Left lung (tissue), 10 donors: Measurements from ENCODE around the gene EXT2. TPM values are rescaled to one million over a fixed set of nuclear protein-coding genes. Genes with fewer than 3 reads are reported as not detected.

ENCODE experiments used
- ATAC-seq: fragments of 200-7000 bp; cut with Tn5 transposase; one replicate; pipeline ENCODE4 v1.9.1; 2020; ENCODE audit warnings: moderate library complexity
- DNase-seq, 4 donors: peaks; one replicate each; pipeline ENCODE4 v3.0.0-alpha.2; 2013 to 2020
- H3K27ac ChIP-seq, 2 donors: fragments of 200-600 bp; sonication (generic) in 1 of 2; one replicate each; pipeline versions ENCODE4 v1.5.0 to v1.8.0; 2020 to 2021
- H3K27me3 ChIP-seq, 2 donors: fragments of 200-600 bp; sonication (generic) in 1 of 2; one replicate each; pipeline versions ENCODE4 v1.5.0 to v1.8.0; 2020 to 2021
- H3K36me3 ChIP-seq, 2 donors: fragments of 200-600 bp; sonication (generic) in 1 of 2; one replicate each; pipeline versions ENCODE4 v1.5.0 to v1.8.0; 2020 to 2021
- H3K4me1 ChIP-seq, 2 donors: fragments of 200-600 bp; one replicate each; pipeline ENCODE4 v1.8.0; 2021
- H3K4me3 ChIP-seq, 2 donors: fragments of 200-600 bp; sonication (generic) in 1 of 2; one replicate each; pipeline versions ENCODE4 v1.5.0 to v1.8.0; 2020 to 2021; ENCODE audit warnings: mild to moderate bottlenecking in 1 of 2
- H3K9me3 ChIP-seq, 2 donors: fragments of 200-600 bp; sonication (generic) in 1 of 2; one replicate each; pipeline versions ENCODE4 v1.5.0 to v1.8.0; 2020 to 2021
- CTCF ChIP-seq, 2 donors: fragments of 200-600 bp; sonication (generic) in 1 of 2; IDR thresholded peaks; one replicate each; pipeline versions ENCODE4 v1.5.0 to v1.8.0; 2021; ENCODE audit warnings: antibody characterized with exemption in 2 of 2
- intact Hi-C, 2 donors: fragments of 100-400 bp; cut with DNase I; formaldehyde crosslinking; loops; one replicate each; pipeline versions ENCODE4 v1.11.2 to v1.14.2; 2022
- polyA plus RNA-seq, 6 donors: library from polyadenylated mRNA; unstranded; fragments of 120-200 nt; gene quantifications; one replicate each; pipeline ENCODE4 v1.2.1, GENCODE V29; 2013; ENCODE audit not compliant: insufficient read length in 6 of 6
- total RNA-seq, 2 donors: library from RNA; stranded (reverse); fragmentation: NEBNext Ultra II Directional; extraction: Animal tissue kit (Norgen Biotek cat#: 25700); gene quantifications; one replicate each; pipeline ENCODE4 v1.2.1, GENCODE V29; 2021
- donor health status: DM: no; HTN: yes; CAD: no.
- donor health status: DM: no; HTN: no; CAD: no.

EXT2 gene
- total and polyA plus RNA-seq, 8 donors, result 56.4 to 85.0 (median 76.8) TPM

GRCh38 chr11:44082645-44083044, 12.8 kb upstream of the EXT2 start:
- ATAC-seq, result no peak
- Histone ChIP-seq H3K36me3 (peaks cover 0 to 63% of the 10 kb centered on the region in 2 donors), H3K27ac (no peak overlapping the region), H3K4me1 (no peaks in the 10 kb centered on the region), H3K27me3 (no peaks in the 10 kb centered on the region), H3K9me3 (no peaks in the 10 kb centered on the region), H3K4me3 (no peak overlapping the region)
- TF ChIP-seq CTCF (IDR thresholded peaks at IDR 0.05), result no peak
- intact Hi-C loops, result no loop called here
- no peak for DNase-seq

- no peaks in the 10 kb centered on the region for H3K9me3 ChIP-seq
- H3K4me3 ChIP-seq, result no peak overlapping the region
- no peak for ATAC-seq
- intact Hi-C loops, result no loop called here
- no peak overlapping the region for H3K27ac ChIP-seq
- DNase-seq, result no peak
- TF ChIP-seq CTCF (IDR thresholded peaks at IDR 0.05), result no peak
- H3K4me1 ChIP-seq, result no peaks in the 10 kb centered on the region
- no peaks in the 10 kb centered on the region for H3K27me3 ChIP-seq
- H3K36me3 ChIP-seq, result peaks cover 0 to 56% of the 10 kb centered on the region in 2 donors
Observed at GRCh38 chr11:44083433-44083832, 12.0 kb upstream of the EXT2 start.

GRCh38 chr11:44083906-44084305, 11.6 kb upstream of the EXT2 start:
- no peak for ATAC-seq
- Histone ChIP-seq H3K36me3 (peaks cover 0 to 52% of the 10 kb centered on the region in 2 donors), H3K9me3 (no peaks in the 10 kb centered on the region), H3K4me3 (no peak overlapping the region), H3K27ac (no peak overlapping the region), H3K27me3 (no peaks in the 10 kb centered on the region), H3K4me1 (no peaks in the 10 kb centered on the region)
- TF ChIP-seq CTCF (IDR thresholded peaks at IDR 0.05), result no peak
- intact Hi-C loops, result no loop called here
- no peak for DNase-seq

GRCh38 chr11:44085330-44085729, 10.1 kb upstream of the EXT2 start:
- H3K4me1 ChIP-seq, result no peaks in the 10 kb centered on the region
- H3K4me3 ChIP-seq, result no peak overlapping the region
- intact Hi-C loops, result no loop called here
- ATAC-seq (no peak), DNase-seq (no peak)
- no peaks in the 10 kb centered on the region for H3K9me3 ChIP-seq
- no peak overlapping the region for H3K27ac ChIP-seq
- no peak for TF ChIP-seq CTCF (IDR thresholded peaks at IDR 0.05)
- H3K27me3 ChIP-seq, result no peaks in the 10 kb centered on the region
- peaks cover 0 to 43% of the 10 kb centered on the region in 2 donors for H3K36me3 ChIP-seq

- intact Hi-C loops, result no loop called here
- no peak overlapping the region for H3K27ac ChIP-seq
- H3K4me3 ChIP-seq, result no peak overlapping the region
- ATAC-seq (no peak), DNase-seq (no peak)
- H3K36me3 ChIP-seq, result peaks cover 0 to 19% of the 10 kb centered on the region in 2 donors
- no peak for TF ChIP-seq CTCF (IDR thresholded peaks at IDR 0.05)
- no peaks in the 10 kb centered on the region for H3K4me1 ChIP-seq
- no peaks in the 10 kb centered on the region for H3K9me3 ChIP-seq
- H3K27me3 ChIP-seq, result no peaks in the 10 kb centered on the region
Observed at GRCh38 chr11:44088377-44088776, 7.1 kb upstream of the EXT2 start.
